GM21576 (cell line): ENCODE results near the gene SFXN2.
"Not testable (repeated sequence)": the region's sequence is repeated elsewhere in the genome, so short reads cannot be mapped to it uniquely, and the experiment has no call there.

Source experiments
- ATAC-seq: cut with Tn5 transposase; IDR thresholded peaks from one replicate; pipeline ENCODE4 v1.9.1; 2021; ENCODE audit warnings: mild to moderate bottlenecking, moderate library complexity; ENCODE audit not compliant: unreplicated experiment

Gene SFXN2

GRCh38 chr10:102714621-102715455 is at the start of gene SFXN2:
Gene SFXN2, plus strand, starts transcription at chr10:102714636. Its CDS starts 12,001 bp downstream, at chr10:102726637.
- peak; percentile 28 for ATAC-seq

GRCh38 chr10:102665904-102666509 is 48.4 kb upstream of the SFXN2 start:
- ATAC-seq = no peak

GRCh38 chr10:102667411-102667810 is 47.0 kb upstream of the SFXN2 start:
- not testable (repeated sequence) for ATAC-seq

GRCh38 chr10:102668326-102669107 is 45.9 kb upstream of the SFXN2 start:
- ATAC-seq = no peak

GRCh38 chr10:102669206-102670064 is 45.0 kb upstream of the SFXN2 start:
- ATAC-seq = no peak

GRCh38 chr10:102670065-102670670 is 44.3 kb upstream of the SFXN2 start:
- ATAC-seq = no peak

- no peak for ATAC-seq
These were observed 43.5 kb upstream of the SFXN2 start for GRCh38 chr10:102670871-102671434.

GRCh38 chr10:102673236-102673818 is 41.1 kb upstream of the SFXN2 start:
- no peak for ATAC-seq

- no peak for ATAC-seq
These were observed 40.5 kb upstream of the SFXN2 start for GRCh38 chr10:102673819-102674511.

GRCh38 chr10:102674566-102674965 is 39.9 kb upstream of the SFXN2 start:
- ATAC-seq = no peak

- no peak for ATAC-seq
These were observed 39.3 kb upstream of the SFXN2 start for GRCh38 chr10:102675011-102675665.

GRCh38 chr10:102675666-102676533 is 38.5 kb upstream of the SFXN2 start:
- no peak for ATAC-seq

GRCh38 chr10:102676534-102677315 is 37.7 kb upstream of the SFXN2 start:
- no peak for ATAC-seq

GRCh38 chr10:102677331-102678067 is 36.9 kb upstream of the SFXN2 start:
- ATAC-seq = no peak

- no peak for ATAC-seq
These were observed 36.4 kb upstream of the SFXN2 start for GRCh38 chr10:102678068-102678400.

- ATAC-seq = no peak
These were observed 35.6 kb upstream of the SFXN2 start for GRCh38 chr10:102678842-102679289.
